ENCODE measurements around the gene SYT17.

SYT17 gene

DNA sequence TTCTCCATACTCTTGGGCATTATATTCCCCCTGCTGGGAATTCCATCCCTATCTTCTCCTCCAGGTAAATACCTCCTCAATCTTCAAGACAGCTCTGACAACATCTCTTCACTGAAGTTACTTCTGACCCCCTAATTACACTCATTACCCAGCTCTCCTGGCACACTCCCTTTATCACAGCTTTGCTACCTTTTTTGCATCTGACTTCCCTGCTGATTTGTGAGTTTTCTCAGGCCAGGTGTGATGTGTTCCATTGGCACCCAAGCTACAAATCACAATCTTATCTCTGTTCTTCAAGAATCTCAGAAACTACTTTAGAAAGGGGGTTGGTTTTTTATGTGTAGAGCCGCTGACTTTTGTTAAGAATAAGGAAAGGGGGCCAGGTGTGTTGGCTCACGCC lies 131.5 kb downstream of the SYT17 start:
- no peaks in the 10 kb centered on the region for H3K79me2 ChIP-seq (ENCODE audit: control insufficient read depth, insufficient read depth, low read length, poor library complexity)
- no peaks in the 10 kb centered on the region for H3K9me3 ChIP-seq (ENCODE audit: insufficient read depth, low read depth, low read length)
- H3K27me3 ChIP-seq (ENCODE audit: insufficient read depth, low read length) = no peaks in the 10 kb centered on the region
- no peaks in the 10 kb centered on the region for H3K79me1 ChIP-seq (ENCODE audit: low read length)
- H3K23ac ChIP-seq (ENCODE audit: low read length) = no peak overlapping the region
- no peak overlapping the region for H2AFZ ChIP-seq (ENCODE audit: insufficient read depth, low read length, poor library complexity)
- H3K4me2 ChIP-seq (ENCODE audit: low read length) = no peak overlapping the region
- H3K27ac ChIP-seq (ENCODE audit: low read depth, low read length) = no peak overlapping the region
- H4K8ac ChIP-seq (ENCODE audit: low read depth, low read length) = no peak overlapping the region
- no peak overlapping the region for H2BK12ac ChIP-seq (ENCODE audit: low read length)
- H2BK120ac ChIP-seq (ENCODE audit: insufficient read depth, low read length, poor library complexity) = no peak overlapping the region
- no peak overlapping the region for H3K18ac ChIP-seq (ENCODE audit: low read length)
- H4K91ac ChIP-seq (ENCODE audit: low read depth, low read length) = no peak overlapping the region
- no peaks in the 10 kb centered on the region for H3K4me1 ChIP-seq (ENCODE audit: control insufficient read depth in 1 of 2, insufficient read depth in 2 of 2, low read length in 2 of 2)
- no peak overlapping the region for H3K4me3 ChIP-seq (ENCODE audit: low read depth, low read length)
- H3K4ac ChIP-seq (ENCODE audit: low read depth, low read length) = no peak overlapping the region
- no peak overlapping the region for H3K14ac ChIP-seq (ENCODE audit: low read length)
- no peak overlapping the region for H2BK5ac ChIP-seq (ENCODE audit: low read depth, low read length, poor library complexity)
- no peak overlapping the region for H4K12ac ChIP-seq (ENCODE audit: low read depth, low read length)
- WGBS (ENCODE audit: extremely low coverage, insufficient coverage, insufficient read length) = no CpG with 5 or more reads among the region's 2 CpGs
- H2AK5ac ChIP-seq (ENCODE audit: low read length) = no peak overlapping the region
- no peak for DNase-seq
- H3K36me3 ChIP-seq (ENCODE audit: control insufficient read depth in 1 of 2, insufficient read depth in 2 of 2, low read length in 2 of 2) = no peaks in the 10 kb centered on the region
- H3K9ac ChIP-seq (ENCODE audit: low read length) = no peak overlapping the region

GRCh38 chr16:19301931-19302330 lies 133.9 kb downstream of the SYT17 start:
- H3K23ac ChIP-seq (ENCODE audit: low read length) = no peak overlapping the region
- no peak overlapping the region for H4K91ac ChIP-seq (ENCODE audit: low read depth, low read length)
- no peak for DNase-seq
- H3K79me2 ChIP-seq (ENCODE audit: control insufficient read depth, insufficient read depth, low read length, poor library complexity) = no peaks in the 10 kb centered on the region
- H4K12ac ChIP-seq (ENCODE audit: low read depth, low read length) = no peak overlapping the region
- no peaks in the 10 kb centered on the region for H3K27me3 ChIP-seq (ENCODE audit: insufficient read depth, low read length)
- H3K4me2 ChIP-seq (ENCODE audit: low read length) = no peak overlapping the region
- H2BK12ac ChIP-seq (ENCODE audit: low read length) = no peak overlapping the region
- H3K9ac ChIP-seq (ENCODE audit: low read length) = no peak overlapping the region
- H3K9me3 ChIP-seq (ENCODE audit: insufficient read depth, low read depth, low read length) = no peaks in the 10 kb centered on the region
- H4K8ac ChIP-seq (ENCODE audit: low read depth, low read length) = no peak overlapping the region
- no peak overlapping the region for H3K14ac ChIP-seq (ENCODE audit: low read length)
- H2AFZ ChIP-seq (ENCODE audit: insufficient read depth, low read length, poor library complexity) = no peak overlapping the region
- H3K18ac ChIP-seq (ENCODE audit: low read length) = no peak overlapping the region
- no peak overlapping the region for H3K4me3 ChIP-seq (ENCODE audit: low read depth, low read length)
- no peak overlapping the region for H2AK5ac ChIP-seq (ENCODE audit: low read length)
- no peak overlapping the region for H3K4ac ChIP-seq (ENCODE audit: low read depth, low read length)
- H2BK120ac ChIP-seq (ENCODE audit: insufficient read depth, low read length, poor library complexity) = no peak overlapping the region
- H3K27ac ChIP-seq (ENCODE audit: low read depth, low read length) = no peak overlapping the region
- no CpG with 5 or more reads among the region's 1 CpG for WGBS (ENCODE audit: extremely low coverage, insufficient coverage, insufficient read length)
- no peaks in the 10 kb centered on the region for H3K79me1 ChIP-seq (ENCODE audit: low read length)
- no peaks in the 10 kb centered on the region for H3K36me3 ChIP-seq (ENCODE audit: control insufficient read depth in 1 of 2, insufficient read depth in 2 of 2, low read length in 2 of 2)
- no peak overlapping the region for H2BK5ac ChIP-seq (ENCODE audit: low read depth, low read length, poor library complexity)
- H3K4me1 ChIP-seq (ENCODE audit: control insufficient read depth in 1 of 2, insufficient read depth in 2 of 2, low read length in 2 of 2) = no peaks in the 10 kb centered on the region

DNA sequence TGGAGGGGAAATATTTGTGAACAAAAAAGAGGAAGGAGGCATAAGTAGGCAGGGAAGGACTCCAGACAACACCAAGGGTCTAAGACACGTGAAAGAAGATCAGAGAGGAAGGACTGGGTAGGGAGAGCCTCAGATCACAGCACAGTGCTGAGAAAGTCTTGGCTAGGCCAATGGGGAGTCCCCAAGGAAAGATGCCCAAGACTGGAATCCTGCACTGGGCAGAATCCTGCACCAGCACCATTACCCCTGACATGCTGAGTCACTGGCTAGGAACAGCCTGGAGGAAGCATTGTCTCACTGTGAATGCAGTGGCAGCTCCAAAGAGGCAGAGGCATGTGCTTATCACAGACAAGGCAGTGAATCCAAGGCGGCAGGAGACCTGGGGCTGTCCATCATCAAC lies 136.7 kb downstream of the SYT17 start:
- Histone ChIP-seq H3K23ac (ENCODE audit: low read length) (no peak overlapping the region), H3K18ac (ENCODE audit: low read length) (no peak overlapping the region), H3K27ac (ENCODE audit: low read depth, low read length) (no peak overlapping the region), H3K4ac (ENCODE audit: low read depth, low read length) (no peak overlapping the region), H3K4me1 (ENCODE audit: control insufficient read depth in 1 of 2, insufficient read depth in 2 of 2, low read length in 2 of 2) (no peaks in the 10 kb centered on the region), H2AFZ (ENCODE audit: insufficient read depth, low read length, poor library complexity) (no peak overlapping the region), H2BK5ac (ENCODE audit: low read depth, low read length, poor library complexity) (no peak overlapping the region), H3K79me1 (ENCODE audit: low read length) (no peaks in the 10 kb centered on the region), H3K14ac (ENCODE audit: low read length) (no peak overlapping the region), H4K91ac (ENCODE audit: low read depth, low read length) (no peak overlapping the region), H3K79me2 (ENCODE audit: control insufficient read depth, insufficient read depth, low read length, poor library complexity) (no peaks in the 10 kb centered on the region), H4K12ac (ENCODE audit: low read depth, low read length) (no peak overlapping the region), H3K9ac (ENCODE audit: low read length) (no peak overlapping the region), H3K36me3 (ENCODE audit: control insufficient read depth in 1 of 2, insufficient read depth in 2 of 2, low read length in 2 of 2) (no peaks in the 10 kb centered on the region), H3K9me3 (ENCODE audit: insufficient read depth, low read depth, low read length) (no peaks in the 10 kb centered on the region), H2BK120ac (ENCODE audit: insufficient read depth, low read length, poor library complexity) (no peak overlapping the region), H3K4me3 (ENCODE audit: low read depth, low read length) (no peak overlapping the region), H3K4me2 (ENCODE audit: low read length) (no peak overlapping the region), H3K27me3 (ENCODE audit: insufficient read depth, low read length) (no peaks in the 10 kb centered on the region), H2BK12ac (ENCODE audit: low read length) (no peak overlapping the region), H4K8ac (ENCODE audit: low read depth, low read length) (no peak overlapping the region), H2AK5ac (ENCODE audit: low read length) (no peak overlapping the region)
- no CpG with 5 or more reads among the region's 2 CpGs for WGBS (ENCODE audit: extremely low coverage, insufficient coverage, insufficient read length)
- peak; percentile 46 to 74 for DNase-seq

DNA sequence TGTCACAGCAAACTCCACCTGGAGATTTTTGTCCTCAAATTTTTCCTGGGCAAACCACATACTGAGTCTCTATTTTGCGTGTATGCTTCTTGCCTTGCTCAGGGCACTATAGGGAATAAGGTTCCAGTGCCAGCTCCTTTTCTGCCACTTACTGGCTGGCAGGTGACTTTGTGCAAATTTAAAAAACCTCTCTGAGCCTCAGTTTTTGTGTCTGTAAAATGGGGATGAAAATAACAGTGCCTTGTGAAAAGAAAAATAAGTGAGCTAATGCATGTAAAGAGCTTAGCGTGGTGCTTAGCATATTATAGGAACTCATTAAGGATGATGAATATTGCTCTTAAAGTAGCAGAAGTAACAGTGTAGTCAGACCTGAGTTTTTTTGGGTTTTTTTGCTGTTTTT lies 137.4 kb downstream of the SYT17 start:
- H3K27me3 ChIP-seq (ENCODE audit: insufficient read depth, low read length) = no peaks in the 10 kb centered on the region
- H3K27ac ChIP-seq (ENCODE audit: low read depth, low read length) = no peak overlapping the region
- no peak overlapping the region for H3K14ac ChIP-seq (ENCODE audit: low read length)
- H4K8ac ChIP-seq (ENCODE audit: low read depth, low read length) = no peak overlapping the region
- no peaks in the 10 kb centered on the region for H3K4me1 ChIP-seq (ENCODE audit: control insufficient read depth in 1 of 2, insufficient read depth in 2 of 2, low read length in 2 of 2)
- no peak overlapping the region for H2BK5ac ChIP-seq (ENCODE audit: low read depth, low read length, poor library complexity)
- WGBS (ENCODE audit: extremely low coverage, insufficient coverage, insufficient read length) = no CpG with 5 or more reads among the region's 2 CpGs
- H3K9ac ChIP-seq (ENCODE audit: low read length) = no peak overlapping the region
- H3K4me3 ChIP-seq (ENCODE audit: low read depth, low read length) = no peak overlapping the region
- H2AK5ac ChIP-seq (ENCODE audit: low read length) = no peak overlapping the region
- H4K91ac ChIP-seq (ENCODE audit: low read depth, low read length) = no peak overlapping the region
- H3K4ac ChIP-seq (ENCODE audit: low read depth, low read length) = no peak overlapping the region
- H3K23ac ChIP-seq (ENCODE audit: low read length) = no peak overlapping the region
- H3K79me1 ChIP-seq (ENCODE audit: low read length) = no peaks in the 10 kb centered on the region
- H3K4me2 ChIP-seq (ENCODE audit: low read length) = no peak overlapping the region
- no peak overlapping the region for H2AFZ ChIP-seq (ENCODE audit: insufficient read depth, low read length, poor library complexity)
- DNase-seq = peak in 1 of 2 donors; percentile 33
- no peaks in the 10 kb centered on the region for H3K36me3 ChIP-seq (ENCODE audit: control insufficient read depth in 1 of 2, insufficient read depth in 2 of 2, low read length in 2 of 2)
- no peak overlapping the region for H3K18ac ChIP-seq (ENCODE audit: low read length)
- H2BK120ac ChIP-seq (ENCODE audit: insufficient read depth, low read length, poor library complexity) = no peak overlapping the region
- H3K79me2 ChIP-seq (ENCODE audit: control insufficient read depth, insufficient read depth, low read length, poor library complexity) = no peaks in the 10 kb centered on the region
- H3K9me3 ChIP-seq (ENCODE audit: insufficient read depth, low read depth, low read length) = no peaks in the 10 kb centered on the region
- H4K12ac ChIP-seq (ENCODE audit: low read depth, low read length) = no peak overlapping the region
- no peak overlapping the region for H2BK12ac ChIP-seq (ENCODE audit: low read length)

Data from trophoblast cell (in vitro differentiated cells and primary cell).